ENCODE measurements around the gene VPS11. TPM values are rescaled to one million over a fixed set of nuclear protein-coding genes. Genes with fewer than 3 reads are reported as not detected.

The VPS11 gene
- total and polyA plus RNA-seq, 10 of the 15 experiments (the other 5 are each of a cell fraction or from before 2014, with no cell fraction given): 15.8 to 26.4 (median 24.5) TPM

GRCh38 chr11:119051440-119052162 lies 16.0 kb upstream of the VPS11 start:
- peak overlapping the region; percentile 71 for H3K27ac ChIP-seq (ENCODE audit: control insufficient read depth, insufficient read depth)
- ChIA-PET CTCF (interaction anchor here (0.6 to 1.9 kb wide), 9 partner anchors 16 to 272 kb away, joined by 3 to 8 read pairs (median 4); partner anchors contain the start of genes RPS25, SLC37A4, TRAPPC4 and VPS11), POLR2A (interaction anchor here (0.6 to 2.3 kb wide), 14 partner anchors 9 to 138 kb away, joined by 3 to 14 read pairs (median 5); partner anchors contain the start of genes HMBS, RPS25, SLC37A4 and TRAPPC4), RAD21 (ENCODE audit: unreplicated experiment) (interaction anchor here (0.6 to 2.8 kb wide), 10 partner anchors 13 to 269 kb away, joined by 3 to 20 read pairs (median 4); partner anchors contain the start of genes HINFP, HMBS, RPS25 and SLC37A4), SMC1A (ENCODE audit: uncharacterized antibody, unreplicated experiment) (interaction anchor here (0.6 to 1.6 kb wide), 7 partner anchors 8 to 262 kb away, joined by 3 to 6 read pairs (median 4); partner anchors contain the start of genes CENATAC, SLC37A4 and VPS11)
- FAIRE-seq (peak; percentile 81), DNase-seq (ENCODE audit: low read depth, low spot score) (peak; percentile 51), ATAC-seq (peak; percentile 88)
- TSS peak; percentile 3 for BruUV-seq (replicated peaks)
- peak overlapping the region; percentile 43; the same call in 1 of the 2 replicates for H3K4me3 ChIP-seq
- H3K27me3 ChIP-seq (replicated peaks in 1 of 2; ENCODE audit: control insufficient read depth in 2 of 2, insufficient read depth in 2 of 2, low read length in 1 of 2): no peaks in the 10 kb centered on the region
- peak overlapping the region; percentile 9; the same call in 1 of the 2 replicates for H2AFZ ChIP-seq (ENCODE audit: control insufficient read depth, low read depth, low read length)
- in situ Hi-C loops (cut with MboI) (no loop called here), intact Hi-C loops (cut with micrococcal nuclease; ENCODE audit: unreplicated experiment) (no loop called here)
- peaks cover 33% of the 10 kb centered on the region for H3K79me2 ChIP-seq (ENCODE audit: control insufficient read depth, insufficient read depth, low read length)
- peak overlapping the region; percentile 61 for H3K4me2 ChIP-seq (ENCODE audit: control insufficient read depth, insufficient read depth)
- H3K9me3 ChIP-seq (replicated peaks; ENCODE audit: control insufficient read depth, insufficient read depth, low read length): no peaks in the 10 kb centered on the region
- peaks cover 33% of the 10 kb centered on the region for H3K4me1 ChIP-seq (ENCODE audit: control insufficient read depth, insufficient read depth, low read length)
- H3K36me3 ChIP-seq (ENCODE audit: control insufficient read depth in 2 of 2, insufficient read depth in 2 of 2, low read length in 1 of 2): peaks cover 42 to 43% of the 10 kb centered on the region in 2 experiments
- H3K9ac ChIP-seq (ENCODE audit: control insufficient read depth, insufficient read depth, low read length): peak overlapping the region; percentile 24; the same call in 1 of the 2 replicates
- WGBS (ENCODE audit: insufficient coverage, insufficient replicate concordance, low lambda C conversion rate, missing lambda C conversion rate): 17% methylated on average over 17 of the region's 17 CpGs
- no peaks in the 10 kb centered on the region for H4K20me1 ChIP-seq (ENCODE audit: control insufficient read depth, insufficient read depth)
- TF ChIP-seq ATF7 (IDR thresholded peaks at IDR 0.05; ENCODE audit: low read depth): no peak; the same call in 1 of the 2 replicates
- no peak for TF ChIP-seq NFXL1 (IDR thresholded peaks at IDR 0.05; ENCODE audit: borderline replicate concordance)
- no peak for TF ChIP-seq EP300 (IDR thresholded peaks at IDR 0.05; ENCODE audit: borderline replicate concordance in 1 of 2, control insufficient read depth in 1 of 2, low read depth in 2 of 2, low read length in 2 of 2)
- TF ChIP-seq NKRF (conservative IDR thresholded peaks at IDR 0.05): 0 out of 2 replicates have a peak, but pooled peaks have one; percentile 14
- no peak for TF ChIP-seq IRF4 (IDR thresholded peaks at IDR 0.05; ENCODE audit: low read depth, low read length)
- no peak for TF ChIP-seq STAT1 (conservative IDR thresholded peaks at IDR 0.05)
- no peak for TF ChIP-seq PBX3 (IDR thresholded peaks at IDR 0.05; ENCODE audit: insufficient replicate concordance, low read depth, low read length)
- peak; percentile 89 for TF ChIP-seq TCF12 (IDR thresholded peaks at IDR 0.05; ENCODE audit: low read depth, low read length)
- TF ChIP-seq BMI1 (IDR thresholded peaks at IDR 0.05; ENCODE audit: borderline replicate concordance): no peak
- no peak for TF ChIP-seq KAT2A (conservative IDR thresholded peaks at IDR 0.05; ENCODE audit: control insufficient read depth, low read depth, low read length)
- no peak for TF ChIP-seq MXI1 (IDR thresholded peaks at IDR 0.05; ENCODE audit: low read depth, low read length)
- no peak for TF ChIP-seq RBBP5 (conservative IDR thresholded peaks at IDR 0.05)
- no peak for TF ChIP-seq ZZZ3 (IDR thresholded peaks at IDR 0.05; ENCODE audit: control insufficient read depth, insufficient read length, low read depth)
- TF ChIP-seq JUNB (IDR thresholded peaks at IDR 0.05): no peak
- TF ChIP-seq IKZF1 (conservative IDR thresholded peaks at IDR 0.05): peak; percentile 59; the same call in 1 of the 2 replicates
- no peak for TF ChIP-seq ASH2L (IDR thresholded peaks at IDR 0.05; ENCODE audit: borderline replicate concordance, low read depth)
- no peak for TF ChIP-seq PKNOX1 (IDR thresholded peaks at IDR 0.05)
- TF ChIP-seq SPI1 (IDR thresholded peaks at IDR 0.05; ENCODE audit: borderline replicate concordance, insufficient read depth, low read depth, low read length): peak; percentile 56; the same call in 1 of the 2 replicates
- TF ChIP-seq TBL1XR1 (IDR thresholded peaks at IDR 0.05; ENCODE audit: low read depth, low read length): no peak

Measured in GM12878 (cell line).